HG03432 (cell line): Measurements from ENCODE around the gene CYTIP.

Experiments used
- ATAC-seq: cut with Tn5 transposase; IDR thresholded peaks from one replicate; pipeline ENCODE4 v1.9.1; 2021; ENCODE audit warnings: mild to moderate bottlenecking, moderate library complexity; ENCODE audit not compliant: unreplicated experiment

The CYTIP gene

GRCh38 chr2:157443795-157444640, at the start of gene CYTIP:
CYTIP (minus strand) TSS chr2:157444089; CDS start chr2:157444020, 69 bp downstream.
- ATAC-seq: peak; percentile 60

GRCh38 chr2:157492189-157492773, 48.4 kb upstream of the CYTIP start:
- ATAC-seq: peak; percentile 96

- ATAC-seq: no peak
These were observed 46.1 kb upstream of the CYTIP start for GRCh38 chr2:157489983-157490382.

GRCh38 chr2:157488877-157489276, 45.0 kb upstream of the CYTIP start:
- no peak for ATAC-seq

- no peak for ATAC-seq
These were observed 43.9 kb upstream of the CYTIP start for GRCh38 chr2:157487747-157488146.

- no peak for ATAC-seq
These were observed 43.4 kb upstream of the CYTIP start for GRCh38 chr2:157487271-157487610.

GRCh38 chr2:157486596-157487270, 42.8 kb upstream of the CYTIP start:
- ATAC-seq: no peak

- peak; percentile 86 for ATAC-seq
These were observed 36.5 kb upstream of the CYTIP start for GRCh38 chr2:157480182-157480961.

GRCh38 chr2:157479081-157480027, 35.5 kb upstream of the CYTIP start:
- ATAC-seq: peak; percentile 33

- ATAC-seq: no peak
These were observed 34.0 kb upstream of the CYTIP start for GRCh38 chr2:157477919-157478318.

- no peak for ATAC-seq
These were observed 33.2 kb upstream of the CYTIP start for GRCh38 chr2:157476953-157477709.

- ATAC-seq: no peak
These were observed 32.0 kb upstream of the CYTIP start for GRCh38 chr2:157475722-157476390.

GRCh38 chr2:157473581-157473980, 29.7 kb upstream of the CYTIP start:
- ATAC-seq: no peak

- peak; percentile 16 for ATAC-seq
These were observed 27.2 kb upstream of the CYTIP start for GRCh38 chr2:157471078-157471477.

GRCh38 chr2:157470321-157470720, 26.4 kb upstream of the CYTIP start:
- ATAC-seq: peak; percentile 55

GRCh38 chr2:157469726-157470125, 25.8 kb upstream of the CYTIP start:
- ATAC-seq: no peak

- peak; percentile 85 for ATAC-seq
These were observed 25.2 kb upstream of the CYTIP start for GRCh38 chr2:157468931-157469708.

GRCh38 chr2:157466764-157467163, 22.9 kb upstream of the CYTIP start:
- peak; percentile 17 for ATAC-seq
